ENCODE results near the gene RNF151.

- TF ChIP-seq CTCF (IDR thresholded peaks at IDR 0.05) (no peak), POLR2AphosphoS5 (IDR thresholded peaks at IDR 0.05) (no peak)
Observed at GRCh38 chr16:1933097-1933661, 33.5 kb upstream of the RNF151 start.
